Measurements from ENCODE around the gene ARHGEF19. TPM values are rescaled to one million over a fixed set of nuclear protein-coding genes. Genes with fewer than 3 reads are reported as not detected.

ARHGEF19 gene
- total and polyA plus RNA-seq, 10 of the 15 experiments (the other 5 are each of a cell fraction or from before 2014, with no cell fraction given), result 0.15 to 2.9 (median 0.67) TPM; not detected in 1

DNA sequence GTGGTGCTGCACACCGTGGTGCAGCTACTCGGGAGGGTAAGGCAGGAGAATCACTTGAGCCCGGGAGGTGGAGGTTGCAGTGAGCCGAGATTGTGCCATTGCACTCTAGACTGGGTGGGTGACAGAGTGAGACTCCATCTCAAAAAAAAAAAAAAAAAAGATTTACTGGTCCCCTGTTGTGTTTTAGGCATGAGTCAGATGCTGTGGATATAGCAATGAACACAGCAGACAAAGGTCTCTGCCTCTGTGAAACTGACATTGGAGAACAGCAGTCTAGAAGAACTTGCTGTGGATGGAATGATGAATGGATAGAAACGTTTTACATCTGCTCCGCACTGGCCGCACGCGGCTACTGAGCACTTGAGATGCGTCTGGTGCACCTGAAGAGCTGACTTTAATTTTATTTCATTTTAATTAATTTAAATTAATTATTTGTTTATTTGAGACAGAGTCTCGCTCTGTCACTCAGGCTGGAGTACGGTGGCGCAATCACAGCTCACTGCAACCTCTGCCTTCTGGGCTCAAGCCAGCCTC lies 32.1 kb downstream of the ARHGEF19 start:
- WGBS (ENCODE audit: insufficient coverage, insufficient replicate concordance, low lambda C conversion rate, missing lambda C conversion rate), result 59% methylated on average over 13 of the region's 13 CpGs
- in situ Hi-C loops (cut with MboI), result loop anchor here (5.0 kb wide), 1 partner anchor 98 kb away; no protein-coding TSS in a partner anchor

More for the DNA sequence above, 32.1 kb downstream of the ARHGEF19 start:
- Histone ChIP-seq H3K27me3 (replicated peaks in 1 of 2; ENCODE audit: control insufficient read depth in 2 of 2, insufficient read depth in 2 of 2, low read length in 1 of 2) (no peaks in the 10 kb centered on the region), H3K4me3 (no peak overlapping the region), H3K4me1 (ENCODE audit: control insufficient read depth, insufficient read depth, low read length) (no peaks in the 10 kb centered on the region), H3K36me3 (ENCODE audit: control insufficient read depth in 2 of 2, insufficient read depth in 2 of 2, low read length in 1 of 2) (no peaks in the 10 kb centered on the region), H3K27ac (ENCODE audit: control insufficient read depth, insufficient read depth) (no peak overlapping the region), H3K9ac (ENCODE audit: control insufficient read depth, insufficient read depth, low read length) (no peak overlapping the region), H3K4me2 (ENCODE audit: control insufficient read depth, insufficient read depth) (no peak overlapping the region), H3K9me3 (replicated peaks; ENCODE audit: control insufficient read depth, insufficient read depth, low read length) (no peaks in the 10 kb centered on the region), H2AFZ (ENCODE audit: control insufficient read depth, low read depth, low read length) (no peak overlapping the region), H4K20me1 (ENCODE audit: control insufficient read depth, insufficient read depth) (no peaks in the 10 kb centered on the region), H3K79me2 (ENCODE audit: control insufficient read depth, insufficient read depth, low read length) (no peaks in the 10 kb centered on the region)
- no peak for DNase-seq (ENCODE audit: low read depth, low spot score)
- ChIA-PET SMC1A (ENCODE audit: uncharacterized antibody, unreplicated experiment) (interaction anchor here (0.9 to 1.1 kb wide), 2 partner anchors 173 to 388 kb away, joined by 3 read pairs; no protein-coding TSS in a partner anchor), RAD21 (ENCODE audit: unreplicated experiment) (interaction anchor here (1.5 to 2.6 kb wide), 2 partner anchors 98 to 101 kb away, joined by 7 to 11 read pairs; no protein-coding TSS in a partner anchor), CTCF (interaction anchor here (1.5 to 15.1 kb wide), 2 partner anchors 99 to 108 kb away, joined by 3 to 375 read pairs; no protein-coding TSS in a partner anchor), POLR2A (no interaction called here)
- TF ChIP-seq BCL11A (IDR thresholded peaks at IDR 0.05; ENCODE audit: low read depth, low read length), result no peak
- TF ChIP-seq BACH1 (IDR thresholded peaks at IDR 0.05; ENCODE audit: borderline replicate concordance), result no peak
- TF ChIP-seq ZNF622 (IDR thresholded peaks at IDR 0.05), result no peak
- TF ChIP-seq, protein P1, sequence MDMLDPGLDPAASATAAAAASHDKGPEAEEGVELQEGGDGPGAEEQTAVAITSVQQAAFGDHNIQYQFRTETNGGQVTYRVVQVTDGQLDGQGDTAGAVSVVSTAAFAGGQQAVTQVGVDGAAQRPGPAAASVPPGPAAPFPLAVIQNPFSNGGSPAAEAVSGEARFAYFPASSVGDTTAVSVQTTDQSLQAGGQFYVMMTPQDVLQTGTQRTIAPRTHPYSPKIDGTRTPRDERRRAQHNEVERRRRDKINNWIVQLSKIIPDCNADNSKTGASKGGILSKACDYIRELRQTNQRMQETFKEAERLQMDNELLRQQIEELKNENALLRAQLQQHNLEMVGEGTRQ (IDR thresholded peaks at IDR 0.05; ENCODE audit: borderline replicate concordance, low read depth, low read length), result no peak
- TF ChIP-seq GATAD2B (conservative IDR thresholded peaks at IDR 0.05; ENCODE audit: low read depth), result no peak
- no peak for TF ChIP-seq SMC3 (IDR thresholded peaks at IDR 0.05; ENCODE audit: borderline replicate concordance, low read length)
- TF ChIP-seq, protein P2, sequence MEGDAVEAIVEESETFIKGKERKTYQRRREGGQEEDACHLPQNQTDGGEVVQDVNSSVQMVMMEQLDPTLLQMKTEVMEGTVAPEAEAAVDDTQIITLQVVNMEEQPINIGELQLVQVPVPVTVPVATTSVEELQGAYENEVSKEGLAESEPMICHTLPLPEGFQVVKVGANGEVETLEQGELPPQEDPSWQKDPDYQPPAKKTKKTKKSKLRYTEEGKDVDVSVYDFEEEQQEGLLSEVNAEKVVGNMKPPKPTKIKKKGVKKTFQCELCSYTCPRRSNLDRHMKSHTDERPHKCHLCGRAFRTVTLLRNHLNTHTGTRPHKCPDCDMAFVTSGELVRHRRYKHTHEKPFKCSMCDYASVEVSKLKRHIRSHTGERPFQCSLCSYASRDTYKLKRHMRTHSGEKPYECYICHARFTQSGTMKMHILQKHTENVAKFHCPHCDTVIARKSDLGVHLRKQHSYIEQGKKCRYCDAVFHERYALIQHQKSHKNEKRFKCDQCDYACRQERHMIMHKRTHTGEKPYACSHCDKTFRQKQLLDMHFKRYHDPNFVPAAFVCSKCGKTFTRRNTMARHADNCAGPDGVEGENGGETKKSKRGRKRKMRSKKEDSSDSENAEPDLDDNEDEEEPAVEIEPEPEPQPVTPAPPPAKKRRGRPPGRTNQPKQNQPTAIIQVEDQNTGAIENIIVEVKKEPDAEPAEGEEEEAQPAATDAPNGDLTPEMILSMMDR (IDR thresholded peaks at IDR 0.05 in 2 of 3, conservative IDR thresholded peaks at IDR 0.05 in 1 of 3; ENCODE audit: control insufficient read depth in 2 of 3, extremely low read depth in 1 of 3, insufficient read depth in 1 of 3, low read depth in 3 of 3, low read length in 3 of 3), result no peak
- TF ChIP-seq SRF (IDR thresholded peaks at IDR 0.05; ENCODE audit: low read depth in 2 of 2, low read length in 2 of 2), result no peak
- TF ChIP-seq SP1 (IDR thresholded peaks at IDR 0.05; ENCODE audit: low read depth, low read length), result no peak
- TF ChIP-seq, protein P3, sequence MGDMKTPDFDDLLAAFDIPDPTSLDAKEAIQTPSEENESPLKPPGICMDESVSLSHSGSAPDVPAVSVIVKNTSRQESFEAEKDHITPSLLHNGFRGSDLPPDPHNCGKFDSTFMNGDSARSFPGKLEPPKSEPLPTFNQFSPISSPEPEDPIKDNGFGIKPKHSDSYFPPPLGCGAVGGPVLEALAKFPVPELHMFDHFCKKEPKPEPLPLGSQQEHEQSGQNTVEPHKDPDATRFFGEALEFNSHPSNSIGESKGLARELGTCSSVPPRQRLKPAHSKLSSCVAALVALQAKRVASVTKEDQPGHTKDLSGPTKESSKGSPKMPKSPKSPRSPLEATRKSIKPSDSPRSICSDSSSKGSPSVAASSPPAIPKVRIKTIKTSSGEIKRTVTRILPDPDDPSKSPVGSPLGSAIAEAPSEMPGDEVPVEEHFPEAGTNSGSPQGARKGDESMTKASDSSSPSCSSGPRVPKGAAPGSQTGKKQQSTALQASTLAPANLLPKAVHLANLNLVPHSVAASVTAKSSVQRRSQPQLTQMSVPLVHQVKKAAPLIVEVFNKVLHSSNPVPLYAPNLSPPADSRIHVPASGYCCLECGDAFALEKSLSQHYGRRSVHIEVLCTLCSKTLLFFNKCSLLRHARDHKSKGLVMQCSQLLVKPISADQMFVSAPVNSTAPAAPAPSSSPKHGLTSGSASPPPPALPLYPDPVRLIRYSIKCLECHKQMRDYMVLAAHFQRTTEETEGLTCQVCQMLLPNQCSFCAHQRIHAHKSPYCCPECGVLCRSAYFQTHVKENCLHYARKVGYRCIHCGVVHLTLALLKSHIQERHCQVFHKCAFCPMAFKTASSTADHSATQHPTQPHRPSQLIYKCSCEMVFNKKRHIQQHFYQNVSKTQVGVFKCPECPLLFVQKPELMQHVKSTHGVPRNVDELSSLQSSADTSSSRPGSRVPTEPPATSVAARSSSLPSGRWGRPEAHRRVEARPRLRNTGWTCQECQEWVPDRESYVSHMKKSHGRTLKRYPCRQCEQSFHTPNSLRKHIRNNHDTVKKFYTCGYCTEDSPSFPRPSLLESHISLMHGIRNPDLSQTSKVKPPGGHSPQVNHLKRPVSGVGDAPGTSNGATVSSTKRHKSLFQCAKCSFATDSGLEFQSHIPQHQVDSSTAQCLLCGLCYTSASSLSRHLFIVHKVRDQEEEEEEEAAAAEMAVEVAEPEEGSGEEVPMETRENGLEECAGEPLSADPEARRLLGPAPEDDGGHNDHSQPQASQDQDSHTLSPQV (IDR thresholded peaks at IDR 0.05), result no peak
- TF ChIP-seq SMAD5 (IDR thresholded peaks at IDR 0.05; ENCODE audit: low read depth), result no peak
- no peak for TF ChIP-seq SIX5 (IDR thresholded peaks at IDR 0.05; ENCODE audit: low read depth, low read length, severe bottlenecking)
- ATAC-seq, result no peak
- intact Hi-C loops (cut with micrococcal nuclease; ENCODE audit: unreplicated experiment), result no loop called here
- BruUV-seq (replicated peaks), result no TSS peak
- no peak for FAIRE-seq

Data from GM12878 (cell line).